Measurements from ENCODE around the gene TEC. TPM values are rescaled to one million over a fixed set of nuclear protein-coding genes. Genes with fewer than 3 reads are reported as not detected.

The TEC gene
- polyA plus RNA-seq, 1 of the 3 experiments (the other 2 are of a cell fraction) = 0.85 TPM

DNA sequence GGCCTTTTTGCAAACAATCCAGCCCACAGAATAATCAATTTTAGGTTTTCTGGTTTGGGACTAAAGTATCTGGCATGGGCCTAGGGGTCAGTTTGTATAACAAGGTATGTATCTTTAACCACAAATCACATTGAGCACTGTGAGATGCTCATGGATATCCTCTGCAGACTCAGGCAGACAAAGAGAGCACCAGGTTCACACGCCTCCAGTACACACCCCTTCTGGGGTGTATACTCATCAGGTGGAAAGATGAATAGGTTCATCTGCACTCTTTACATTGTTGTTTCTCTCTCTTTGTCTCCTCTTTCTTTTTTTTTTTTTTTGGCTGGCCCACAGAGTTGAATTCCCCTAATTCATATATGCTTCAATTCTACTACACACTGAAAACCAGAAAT, 21.1 kb downstream of the TEC start:
- no peak for DNase-seq

DNA sequence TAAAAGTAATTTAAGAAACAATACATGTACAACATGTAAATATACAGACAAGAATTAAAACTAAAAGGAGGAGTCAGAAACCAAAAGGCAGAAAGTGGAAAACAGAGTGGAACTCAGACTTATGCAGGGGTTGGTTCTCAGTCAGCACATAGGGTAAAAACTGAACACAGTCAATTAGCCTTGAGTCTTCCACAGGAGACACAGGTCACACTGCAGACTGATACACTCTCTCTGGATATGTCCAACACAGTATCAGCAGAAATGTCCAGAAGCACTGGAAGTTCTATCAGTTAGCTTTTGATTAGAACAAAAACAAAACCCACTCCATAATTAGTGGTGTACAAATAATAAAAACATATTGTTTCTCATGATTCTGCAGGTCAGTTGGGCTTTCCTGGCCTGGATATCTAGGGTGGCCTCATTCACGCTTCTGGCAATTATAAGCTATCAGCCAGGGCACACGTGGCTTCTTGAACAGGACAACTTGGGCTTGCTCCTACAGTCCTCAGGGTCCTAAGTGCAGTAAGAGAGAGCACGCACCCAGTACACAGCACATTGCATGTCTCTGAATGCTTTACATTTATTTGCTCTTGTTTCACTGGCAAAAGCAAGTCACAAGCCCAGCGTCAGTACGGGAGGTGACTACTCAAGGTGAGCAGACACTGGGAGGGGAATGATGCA, 21.6 kb downstream of the TEC start:
- no peak for DNase-seq
- H4K20me1 ChIP-seq (ENCODE audit: insufficient read depth) = no peaks in the 10 kb centered on the region
- no peak overlapping the region for H2AFZ ChIP-seq (ENCODE audit: low read depth)
- POLR2A ChIA-PET = no interaction called here
- no peaks in the 10 kb centered on the region for H3K9me2 ChIP-seq
- H3K27ac ChIP-seq (ENCODE audit: low read depth in 2 of 2, low read length in 1 of 2) = no peak overlapping the region
- H3F3A ChIP-seq (replicated peaks; ENCODE audit: insufficient read depth) = no peaks in the 10 kb centered on the region
- 74% methylated on average over 5 of the region's 5 CpGs for WGBS (ENCODE audit: low lambda C conversion rate)
- H3K9me3 ChIP-seq = no peaks in the 10 kb centered on the region
- H3K4me2 ChIP-seq = no peak overlapping the region
- H3K4me1 ChIP-seq (ENCODE audit: control insufficient read depth in 1 of 2, insufficient read depth in 2 of 2, low read depth in 1 of 2, low read length in 1 of 2) = no peaks in the 10 kb centered on the region
- no peaks in the 10 kb centered on the region for H3K27me3 ChIP-seq (ENCODE audit: insufficient read depth)
- TF ChIP-seq FOXM1 (IDR thresholded peaks at IDR 0.05; ENCODE audit: low read depth) = no peak
- TF ChIP-seq, protein P1, sequence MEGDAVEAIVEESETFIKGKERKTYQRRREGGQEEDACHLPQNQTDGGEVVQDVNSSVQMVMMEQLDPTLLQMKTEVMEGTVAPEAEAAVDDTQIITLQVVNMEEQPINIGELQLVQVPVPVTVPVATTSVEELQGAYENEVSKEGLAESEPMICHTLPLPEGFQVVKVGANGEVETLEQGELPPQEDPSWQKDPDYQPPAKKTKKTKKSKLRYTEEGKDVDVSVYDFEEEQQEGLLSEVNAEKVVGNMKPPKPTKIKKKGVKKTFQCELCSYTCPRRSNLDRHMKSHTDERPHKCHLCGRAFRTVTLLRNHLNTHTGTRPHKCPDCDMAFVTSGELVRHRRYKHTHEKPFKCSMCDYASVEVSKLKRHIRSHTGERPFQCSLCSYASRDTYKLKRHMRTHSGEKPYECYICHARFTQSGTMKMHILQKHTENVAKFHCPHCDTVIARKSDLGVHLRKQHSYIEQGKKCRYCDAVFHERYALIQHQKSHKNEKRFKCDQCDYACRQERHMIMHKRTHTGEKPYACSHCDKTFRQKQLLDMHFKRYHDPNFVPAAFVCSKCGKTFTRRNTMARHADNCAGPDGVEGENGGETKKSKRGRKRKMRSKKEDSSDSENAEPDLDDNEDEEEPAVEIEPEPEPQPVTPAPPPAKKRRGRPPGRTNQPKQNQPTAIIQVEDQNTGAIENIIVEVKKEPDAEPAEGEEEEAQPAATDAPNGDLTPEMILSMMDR (IDR thresholded peaks at IDR 0.05) = no peak
- TF ChIP-seq, protein P2, sequence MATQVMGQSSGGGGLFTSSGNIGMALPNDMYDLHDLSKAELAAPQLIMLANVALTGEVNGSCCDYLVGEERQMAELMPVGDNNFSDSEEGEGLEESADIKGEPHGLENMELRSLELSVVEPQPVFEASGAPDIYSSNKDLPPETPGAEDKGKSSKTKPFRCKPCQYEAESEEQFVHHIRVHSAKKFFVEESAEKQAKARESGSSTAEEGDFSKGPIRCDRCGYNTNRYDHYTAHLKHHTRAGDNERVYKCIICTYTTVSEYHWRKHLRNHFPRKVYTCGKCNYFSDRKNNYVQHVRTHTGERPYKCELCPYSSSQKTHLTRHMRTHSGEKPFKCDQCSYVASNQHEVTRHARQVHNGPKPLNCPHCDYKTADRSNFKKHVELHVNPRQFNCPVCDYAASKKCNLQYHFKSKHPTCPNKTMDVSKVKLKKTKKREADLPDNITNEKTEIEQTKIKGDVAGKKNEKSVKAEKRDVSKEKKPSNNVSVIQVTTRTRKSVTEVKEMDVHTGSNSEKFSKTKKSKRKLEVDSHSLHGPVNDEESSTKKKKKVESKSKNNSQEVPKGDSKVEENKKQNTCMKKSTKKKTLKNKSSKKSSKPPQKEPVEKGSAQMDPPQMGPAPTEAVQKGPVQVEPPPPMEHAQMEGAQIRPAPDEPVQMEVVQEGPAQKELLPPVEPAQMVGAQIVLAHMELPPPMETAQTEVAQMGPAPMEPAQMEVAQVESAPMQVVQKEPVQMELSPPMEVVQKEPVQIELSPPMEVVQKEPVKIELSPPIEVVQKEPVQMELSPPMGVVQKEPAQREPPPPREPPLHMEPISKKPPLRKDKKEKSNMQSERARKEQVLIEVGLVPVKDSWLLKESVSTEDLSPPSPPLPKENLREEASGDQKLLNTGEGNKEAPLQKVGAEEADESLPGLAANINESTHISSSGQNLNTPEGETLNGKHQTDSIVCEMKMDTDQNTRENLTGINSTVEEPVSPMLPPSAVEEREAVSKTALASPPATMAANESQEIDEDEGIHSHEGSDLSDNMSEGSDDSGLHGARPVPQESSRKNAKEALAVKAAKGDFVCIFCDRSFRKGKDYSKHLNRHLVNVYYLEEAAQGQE (IDR thresholded peaks at IDR 0.05; ENCODE audit: low read depth, low read length) = no peak
- TF ChIP-seq, protein P3, sequence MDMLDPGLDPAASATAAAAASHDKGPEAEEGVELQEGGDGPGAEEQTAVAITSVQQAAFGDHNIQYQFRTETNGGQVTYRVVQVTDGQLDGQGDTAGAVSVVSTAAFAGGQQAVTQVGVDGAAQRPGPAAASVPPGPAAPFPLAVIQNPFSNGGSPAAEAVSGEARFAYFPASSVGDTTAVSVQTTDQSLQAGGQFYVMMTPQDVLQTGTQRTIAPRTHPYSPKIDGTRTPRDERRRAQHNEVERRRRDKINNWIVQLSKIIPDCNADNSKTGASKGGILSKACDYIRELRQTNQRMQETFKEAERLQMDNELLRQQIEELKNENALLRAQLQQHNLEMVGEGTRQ (IDR thresholded peaks at IDR 0.05; ENCODE audit: borderline replicate concordance, low read depth, low read length) = no peak
- no peak for TF ChIP-seq EZH2phosphoT487 (IDR thresholded peaks at IDR 0.05; ENCODE audit: borderline replicate concordance, low read depth)
- TF ChIP-seq, protein P4, sequence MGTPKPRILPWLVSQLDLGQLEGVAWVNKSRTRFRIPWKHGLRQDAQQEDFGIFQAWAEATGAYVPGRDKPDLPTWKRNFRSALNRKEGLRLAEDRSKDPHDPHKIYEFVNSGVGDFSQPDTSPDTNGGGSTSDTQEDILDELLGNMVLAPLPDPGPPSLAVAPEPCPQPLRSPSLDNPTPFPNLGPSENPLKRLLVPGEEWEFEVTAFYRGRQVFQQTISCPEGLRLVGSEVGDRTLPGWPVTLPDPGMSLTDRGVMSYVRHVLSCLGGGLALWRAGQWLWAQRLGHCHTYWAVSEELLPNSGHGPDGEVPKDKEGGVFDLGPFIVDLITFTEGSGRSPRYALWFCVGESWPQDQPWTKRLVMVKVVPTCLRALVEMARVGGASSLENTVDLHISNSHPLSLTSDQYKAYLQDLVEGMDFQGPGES (IDR thresholded peaks at IDR 0.05; ENCODE audit: low read depth, low read length) = no peak
- no peak for TF ChIP-seq SIN3A (IDR thresholded peaks at IDR 0.05; ENCODE audit: borderline replicate concordance, low read depth, low read length)
- no peak for TF ChIP-seq FOSL2 (IDR thresholded peaks at IDR 0.05; ENCODE audit: borderline replicate concordance, low read depth)
- TF ChIP-seq ELF1 (IDR thresholded peaks at IDR 0.05) = no peak
- no peak for TF ChIP-seq SMC3 (IDR thresholded peaks at IDR 0.05; ENCODE audit: low read depth, low read length)
- no peak for TF ChIP-seq TCF12 (IDR thresholded peaks at IDR 0.05)
- no peak for TF ChIP-seq TAF1 (IDR thresholded peaks at IDR 0.05; ENCODE audit: borderline replicate concordance, low read depth, low read length)
- no peak for TF ChIP-seq YY1 (IDR thresholded peaks at IDR 0.05; ENCODE audit: low read depth)
- TF ChIP-seq RAD21 (IDR thresholded peaks at IDR 0.05; ENCODE audit: low read length) = no peak
- TF ChIP-seq, protein P5, sequence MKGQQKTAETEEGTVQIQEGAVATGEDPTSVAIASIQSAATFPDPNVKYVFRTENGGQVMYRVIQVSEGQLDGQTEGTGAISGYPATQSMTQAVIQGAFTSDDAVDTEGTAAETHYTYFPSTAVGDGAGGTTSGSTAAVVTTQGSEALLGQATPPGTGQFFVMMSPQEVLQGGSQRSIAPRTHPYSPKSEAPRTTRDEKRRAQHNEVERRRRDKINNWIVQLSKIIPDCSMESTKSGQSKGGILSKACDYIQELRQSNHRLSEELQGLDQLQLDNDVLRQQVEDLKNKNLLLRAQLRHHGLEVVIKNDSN (IDR thresholded peaks at IDR 0.05; ENCODE audit: borderline replicate concordance, low read depth) = no peak
- no peak for TF ChIP-seq POLR2AphosphoS5 (IDR thresholded peaks at IDR 0.05; ENCODE audit: low read depth, low read length)
- no peak for TF ChIP-seq EP300 (IDR thresholded peaks at IDR 0.05; ENCODE audit: borderline replicate concordance in 1 of 2, low read depth in 1 of 2, low read length in 1 of 2)
- CTCF ChIA-PET = no interaction called here
- H3K36me3 ChIP-seq (replicated peaks in 1 of 2; ENCODE audit: control insufficient read depth in 1 of 2, insufficient read depth in 2 of 2, low read length in 1 of 2) = no peaks in the 10 kb centered on the region
- H3K9ac ChIP-seq = no peak overlapping the region
- no peak overlapping the region for H3K4me3 ChIP-seq (ENCODE audit: low read depth in 2 of 2, low read length in 1 of 2)
- H3K79me2 ChIP-seq (ENCODE audit: insufficient read depth) = 0 out of 2 replicates have a peak, but pooled peaks cover 3% of the 10 kb centered on the region

More for the DNA sequence above, 21.1 kb downstream of the TEC start:
- H3K4me3 ChIP-seq (ENCODE audit: low read depth in 2 of 2, low read length in 1 of 2) = no peak overlapping the region
- no peak overlapping the region for H3K9ac ChIP-seq
- no peak for TF ChIP-seq EP300 (IDR thresholded peaks at IDR 0.05; ENCODE audit: borderline replicate concordance in 1 of 2, low read depth in 1 of 2, low read length in 1 of 2)
- H3K27ac ChIP-seq (ENCODE audit: low read depth in 2 of 2, low read length in 1 of 2) = no peak overlapping the region
- ChIA-PET CTCF (no interaction called here), POLR2A (no interaction called here)
- H4K20me1 ChIP-seq (ENCODE audit: insufficient read depth) = no peaks in the 10 kb centered on the region
- H2AFZ ChIP-seq (ENCODE audit: low read depth) = no peak overlapping the region
- H3K79me2 ChIP-seq (ENCODE audit: insufficient read depth) = 0 out of 2 replicates have a peak, but pooled peaks cover 3% of the 10 kb centered on the region
- no peaks in the 10 kb centered on the region for H3K4me1 ChIP-seq (ENCODE audit: control insufficient read depth in 1 of 2, insufficient read depth in 2 of 2, low read depth in 1 of 2, low read length in 1 of 2)
- H3K4me2 ChIP-seq = no peak overlapping the region
- H3K9me2 ChIP-seq = no peaks in the 10 kb centered on the region
- no peaks in the 10 kb centered on the region for H3K27me3 ChIP-seq (ENCODE audit: insufficient read depth)
- H3K36me3 ChIP-seq (replicated peaks in 1 of 2; ENCODE audit: control insufficient read depth in 1 of 2, insufficient read depth in 2 of 2, low read length in 1 of 2) = no peaks in the 10 kb centered on the region
- H3F3A ChIP-seq (replicated peaks; ENCODE audit: insufficient read depth) = no peaks in the 10 kb centered on the region
- WGBS (ENCODE audit: low lambda C conversion rate) = 76% methylated on average over 1 of the region's 1 CpG
- H3K9me3 ChIP-seq = no peaks in the 10 kb centered on the region

Data from SK-N-SH (cell line).